Activated gamma-delta T cell treated with Interleukin-2 at 50 U/mL for 16 hours (primary cell): ENCODE measurements around the gene LRRC4B.
"Not testable (repeated sequence)": the region's sequence is repeated elsewhere in the genome, so short reads cannot be mapped to it uniquely, and the experiment has no call there.

Source experiments
- DNase-seq: peaks from one replicate; pipeline ENCODE4 v3.0.0-alpha.2; 2020

LRRC4B gene

GRCh38 chr19:50551715-50552187 lies 16.5 kb downstream of the LRRC4B start:
- no peak for DNase-seq

- no peak for DNase-seq
Observed at GRCh38 chr19:50551034-50551714, 17.1 kb downstream of the LRRC4B start.

DNA sequence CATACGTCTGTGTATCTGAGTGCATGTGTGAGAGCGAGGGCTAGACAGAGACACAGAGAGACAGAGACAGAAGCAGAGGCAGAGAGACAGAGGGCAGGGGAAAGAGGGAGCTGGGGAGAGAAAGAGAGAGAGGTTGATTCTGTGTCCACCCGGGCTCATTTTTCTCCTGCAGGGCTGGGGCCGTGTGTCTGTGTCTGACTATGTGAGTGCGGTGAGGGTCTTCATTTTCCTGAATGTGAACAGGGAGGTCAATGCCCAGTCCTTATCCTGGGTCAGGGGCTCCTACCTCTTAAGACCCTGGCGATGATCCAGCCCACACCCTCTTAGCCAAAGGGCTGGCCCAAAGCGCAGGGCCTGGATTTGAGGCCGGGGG lies 17.7 kb downstream of the LRRC4B start:
- DNase-seq = no peak

DNA sequence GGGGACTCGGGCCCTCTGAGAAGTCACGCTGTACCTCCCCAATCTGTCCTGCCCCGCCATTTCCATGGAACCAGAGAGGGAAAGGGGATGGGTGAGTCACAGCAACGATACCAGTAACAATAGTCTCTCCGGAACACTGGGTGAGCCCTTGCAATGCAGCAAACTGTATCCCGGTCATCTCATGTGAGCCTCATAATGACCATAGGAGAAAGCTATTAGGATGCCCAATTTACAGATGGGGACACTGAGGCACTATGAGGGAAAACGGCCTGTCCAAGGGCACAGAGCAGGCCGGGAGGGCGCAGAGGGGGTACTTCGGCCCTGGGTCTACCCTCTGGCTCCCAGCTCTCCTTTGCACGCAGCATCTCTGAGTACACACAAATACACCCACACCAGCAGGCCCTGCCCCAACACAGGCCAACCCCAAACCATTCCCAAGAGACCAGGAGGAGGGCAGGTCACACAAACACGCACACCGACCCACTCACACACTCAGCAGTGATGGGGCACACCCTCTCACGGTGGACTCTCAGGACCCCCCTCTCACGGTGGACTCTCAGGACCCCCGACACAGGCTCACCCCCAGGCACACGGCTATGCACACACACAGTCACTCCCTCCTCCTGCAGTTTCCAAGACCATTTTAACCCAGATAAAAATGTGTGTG lies 18.2 kb downstream of the LRRC4B start:
- DNase-seq = no peak

DNA sequence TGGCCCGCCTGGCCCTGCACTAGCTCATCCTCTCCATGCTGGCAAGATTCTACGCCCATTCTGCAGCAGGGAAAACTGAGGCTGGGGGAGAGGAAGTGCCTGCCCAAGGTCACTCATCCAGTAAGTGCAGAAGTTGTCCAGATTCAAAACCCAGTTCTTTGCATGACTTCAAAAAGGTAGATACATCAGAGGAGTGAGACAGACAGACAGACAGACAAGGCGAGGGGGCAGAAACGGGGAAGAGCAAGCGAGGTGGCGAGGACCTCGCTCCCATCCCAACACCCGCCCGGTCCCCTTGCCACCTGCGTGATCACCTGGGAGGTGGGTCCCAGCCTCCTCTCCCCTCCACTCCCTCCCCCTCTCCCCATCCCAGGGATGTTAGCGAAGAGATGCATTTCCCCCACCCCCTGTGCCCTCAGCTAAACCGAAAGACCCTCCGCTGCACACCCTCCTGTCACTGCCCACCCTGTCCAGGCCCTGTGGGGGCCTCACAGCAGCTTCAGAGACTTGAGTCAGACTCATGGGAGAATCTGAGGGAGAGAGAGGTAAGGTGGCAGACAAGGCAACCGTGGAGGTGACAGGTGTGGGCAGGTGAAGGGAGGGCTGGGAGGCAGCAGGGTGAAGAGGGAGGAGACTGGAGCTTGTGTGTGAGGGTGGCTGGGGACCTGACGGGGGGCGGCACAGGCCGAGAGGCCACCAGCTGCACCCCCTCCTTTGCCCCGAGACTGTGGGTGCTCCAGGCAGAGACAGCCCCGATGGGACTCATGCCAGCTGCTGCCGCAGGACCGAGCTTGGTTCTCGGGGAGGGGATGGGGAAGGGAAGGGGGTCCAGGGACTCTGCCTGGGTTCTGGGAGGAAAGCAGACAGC lies 18.9 kb downstream of the LRRC4B start:
- no peak for DNase-seq

- DNase-seq = no peak
Observed at GRCh38 chr19:50548191-50549058, 19.8 kb downstream of the LRRC4B start.

GRCh38 chr19:50547385-50548190 lies 20.6 kb downstream of the LRRC4B start:
- no peak for DNase-seq

DNA sequence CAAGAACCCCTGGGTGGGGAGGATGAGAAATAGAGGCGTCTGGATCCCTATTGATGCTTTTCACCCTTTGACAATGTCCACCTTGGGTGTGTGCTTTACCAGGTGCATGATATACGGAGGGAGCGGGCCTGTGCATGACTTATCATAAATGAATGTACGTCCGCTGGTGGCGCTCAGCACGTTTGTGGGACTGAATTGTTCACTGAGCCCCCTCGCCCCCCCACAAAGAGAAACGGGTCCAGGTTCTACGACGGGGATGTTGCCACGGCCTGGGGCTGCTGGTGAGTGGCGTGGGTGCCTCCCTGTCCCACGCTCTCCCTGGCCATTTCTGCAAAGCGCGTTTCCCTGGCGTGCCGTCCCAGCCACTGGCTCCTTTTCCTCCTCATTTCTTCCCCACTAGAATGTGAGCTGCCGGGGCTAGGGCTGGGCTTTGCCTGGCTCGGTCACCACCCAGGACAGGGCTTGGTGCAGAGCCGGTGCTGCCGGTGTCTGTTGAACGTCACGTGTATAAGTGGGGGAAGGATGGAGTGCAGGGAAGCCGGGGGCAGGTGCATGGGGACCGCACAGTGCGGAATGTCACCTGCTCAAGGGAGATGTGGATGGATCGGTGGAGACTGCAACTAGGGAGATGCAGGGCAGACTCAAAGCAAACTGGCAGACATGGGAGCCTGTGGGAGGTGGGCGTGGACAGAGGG lies 21.6 kb downstream of the LRRC4B start:
- DNase-seq = no peak

GRCh38 chr19:50542943-50543342 lies 25.3 kb downstream of the LRRC4B start:
- DNase-seq = no peak

DNA sequence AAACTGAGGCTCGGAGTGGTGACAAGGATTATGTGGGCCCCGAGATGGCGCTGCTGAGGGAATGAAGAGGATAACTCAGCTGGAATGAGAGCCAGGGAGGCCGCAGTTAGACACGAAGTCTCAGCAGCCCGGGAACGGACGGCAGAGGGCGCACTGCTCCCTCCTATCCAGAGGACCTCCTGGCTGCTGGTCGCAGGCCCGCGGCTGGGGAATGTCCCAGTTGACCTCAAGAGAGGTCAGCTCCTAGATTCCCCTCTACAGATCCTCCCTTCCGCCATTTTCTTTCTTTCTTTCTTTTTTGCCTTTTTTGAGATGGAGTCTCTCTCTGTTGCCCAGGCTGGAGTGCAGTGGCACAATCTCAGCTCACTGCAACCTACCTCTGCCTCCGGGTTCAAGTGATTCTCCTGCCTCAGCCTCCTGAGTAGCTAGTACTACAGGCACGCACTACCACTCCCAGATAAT lies 30.4 kb downstream of the LRRC4B start:
- DNase-seq = peak; percentile 54

GRCh38 chr19:50537306-50537685 lies 30.9 kb downstream of the LRRC4B start:
- no peak for DNase-seq

DNA sequence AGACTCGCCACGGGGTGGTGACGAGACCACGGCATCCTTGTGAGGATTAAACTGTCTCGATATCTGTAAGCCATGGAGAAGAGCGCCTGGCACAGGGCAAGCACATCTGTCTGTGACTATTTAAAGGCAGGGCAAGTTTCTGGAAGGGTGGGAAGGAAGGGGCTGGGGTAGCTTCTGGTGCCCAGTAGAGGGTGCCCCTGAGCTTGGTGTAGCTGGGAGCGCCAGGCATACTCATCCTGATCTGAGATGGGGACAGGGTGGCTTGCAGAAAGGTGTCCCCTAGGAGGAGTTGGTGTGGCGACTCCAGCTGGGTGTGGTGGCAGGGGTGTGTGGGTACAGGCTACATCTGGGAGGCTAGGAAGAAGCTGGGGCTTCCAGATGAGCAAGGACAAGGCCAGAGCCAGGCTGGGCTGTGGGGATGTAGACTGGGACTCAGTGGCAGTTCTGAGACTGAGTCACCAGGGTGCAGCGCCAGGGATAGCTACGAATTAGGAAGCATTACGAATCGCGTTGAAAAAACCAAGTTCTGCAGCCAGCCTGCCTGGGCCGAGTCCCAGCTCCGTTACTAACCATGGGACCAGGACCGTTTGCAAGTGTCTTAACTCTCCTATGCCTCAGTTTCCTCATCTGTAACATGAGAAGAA lies 31.5 kb downstream of the LRRC4B start:
- DNase-seq = no peak

DNA sequence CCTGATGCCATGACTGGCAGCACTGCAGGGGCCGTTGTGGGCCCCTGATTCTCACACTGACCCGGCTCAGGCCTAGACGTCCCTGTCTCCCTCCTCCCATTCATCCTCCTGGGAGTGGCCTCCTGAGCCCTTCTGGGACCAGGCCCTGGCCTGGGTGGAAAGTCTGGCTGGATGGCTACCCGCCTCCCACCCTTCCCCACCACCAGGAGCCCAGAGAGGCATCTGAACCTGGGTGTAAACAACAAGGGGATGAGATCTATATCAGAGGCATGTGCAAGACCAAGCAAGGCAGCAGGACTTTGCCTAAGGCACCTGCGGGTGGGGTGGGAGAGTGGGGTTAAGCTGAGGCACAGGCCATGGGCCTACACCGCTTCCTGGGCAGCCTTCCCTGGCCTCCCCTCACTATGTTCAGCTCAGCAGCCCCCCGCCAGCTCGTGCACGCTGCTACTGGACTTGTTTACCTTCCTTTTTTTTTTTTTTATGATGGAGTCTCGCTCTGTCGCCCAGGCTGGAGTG lies 32.5 kb downstream of the LRRC4B start:
- DNase-seq = no peak

DNA sequence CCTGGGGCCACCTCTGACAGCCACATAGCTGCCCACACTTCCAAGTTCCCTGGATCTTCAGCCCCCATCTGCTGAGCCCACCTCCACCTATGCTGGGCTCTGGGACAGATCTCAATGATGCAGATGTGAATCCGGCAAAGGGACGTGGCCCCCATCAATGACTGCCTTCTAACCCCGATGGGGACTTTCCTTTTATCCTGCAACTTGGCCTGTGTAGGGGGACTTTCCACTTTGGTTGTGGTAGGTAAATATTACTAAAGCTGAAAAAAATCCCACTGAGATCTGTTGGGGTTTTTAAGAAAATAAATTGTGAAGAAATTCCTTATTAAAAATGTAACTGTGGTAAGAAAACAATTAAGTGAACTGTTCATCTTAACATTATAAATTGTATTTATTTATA lies 33.8 kb downstream of the LRRC4B start:
- no peak for DNase-seq

GRCh38 chr19:50532952-50533351 lies 35.3 kb downstream of the LRRC4B start:
- no peak for DNase-seq

- no peak for DNase-seq
Observed at GRCh38 chr19:50531171-50531612, 37.0 kb downstream of the LRRC4B start.

DNA sequence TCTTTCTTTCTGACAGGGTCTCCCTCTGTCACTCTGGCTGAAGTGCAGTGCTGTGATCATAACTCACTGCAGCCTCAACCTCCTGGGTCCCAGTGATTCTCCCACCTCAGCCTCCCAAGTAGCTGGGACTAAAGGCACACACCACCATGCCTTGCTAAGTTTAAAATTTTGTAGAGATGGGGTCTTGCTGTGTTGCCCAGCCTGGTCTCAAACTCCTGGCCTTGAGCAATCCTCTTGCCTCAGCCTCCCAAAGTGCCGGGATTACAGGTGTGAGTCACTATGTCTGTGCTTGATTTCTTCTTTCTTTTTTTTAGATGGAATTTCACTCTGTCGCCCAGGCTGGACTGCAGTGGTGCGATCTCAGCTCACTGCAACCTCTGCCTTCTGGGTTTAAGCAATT lies 40.2 kb downstream of the LRRC4B start:
- DNase-seq = not testable (repeated sequence)

GRCh38 chr19:50522881-50523280 lies 45.4 kb downstream of the LRRC4B start:
- no peak for DNase-seq

GRCh38 chr19:50520822-50521465 lies 47.3 kb downstream of the LRRC4B start:
- DNase-seq = no peak
